Subcutaneous adipose tissue (tissue), 4 donors: ENCODE measurements around the gene AMBRA1. TPM values are rescaled to one million over a fixed set of nuclear protein-coding genes. Genes with fewer than 3 reads are reported as not detected.

ENCODE experiments used
- total RNA-seq, 4 donors: library from RNA; depleted of rRNA; stranded (reverse); fragments of >200 nt; gene quantifications; one replicate each; pipeline ENCODE4 v1.1.0, GENCODE V29; 2016
- TF ChIP-seq, protein P1 (sequence below): fragments of 450-650 bp; IDR thresholded peaks from one replicate; pipeline ENCODE4 v1.5.1; 2016; ENCODE audit warnings: low read depth, mild to moderate bottlenecking, control low read depth, antibody characterized with exemption, moderate library complexity

Gene AMBRA1
- total RNA-seq, 4 donors from 2014 or later: 17.1 to 39.4 (median 23.5) TPM

DNA sequence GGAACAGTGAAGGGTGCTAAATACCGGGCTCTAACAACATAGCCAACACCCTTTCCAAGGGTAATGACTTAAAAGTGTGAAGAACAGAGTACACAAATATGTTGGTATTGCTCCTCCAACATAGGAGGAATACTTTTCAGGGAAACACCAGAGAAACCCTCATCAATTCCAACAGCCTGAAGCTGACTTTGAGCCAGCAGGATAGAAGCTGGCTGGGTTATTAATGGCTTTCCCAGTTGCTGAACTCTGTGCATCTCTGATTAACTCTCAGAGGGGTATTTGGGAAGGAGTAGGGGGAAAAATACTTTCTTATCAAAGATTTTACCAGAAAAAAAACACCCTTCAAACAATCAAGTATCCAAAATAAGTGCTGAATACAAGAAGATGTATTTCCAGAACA is 95.6 kb downstream of the AMBRA1 start:
- TF ChIP-seq, protein P1, sequence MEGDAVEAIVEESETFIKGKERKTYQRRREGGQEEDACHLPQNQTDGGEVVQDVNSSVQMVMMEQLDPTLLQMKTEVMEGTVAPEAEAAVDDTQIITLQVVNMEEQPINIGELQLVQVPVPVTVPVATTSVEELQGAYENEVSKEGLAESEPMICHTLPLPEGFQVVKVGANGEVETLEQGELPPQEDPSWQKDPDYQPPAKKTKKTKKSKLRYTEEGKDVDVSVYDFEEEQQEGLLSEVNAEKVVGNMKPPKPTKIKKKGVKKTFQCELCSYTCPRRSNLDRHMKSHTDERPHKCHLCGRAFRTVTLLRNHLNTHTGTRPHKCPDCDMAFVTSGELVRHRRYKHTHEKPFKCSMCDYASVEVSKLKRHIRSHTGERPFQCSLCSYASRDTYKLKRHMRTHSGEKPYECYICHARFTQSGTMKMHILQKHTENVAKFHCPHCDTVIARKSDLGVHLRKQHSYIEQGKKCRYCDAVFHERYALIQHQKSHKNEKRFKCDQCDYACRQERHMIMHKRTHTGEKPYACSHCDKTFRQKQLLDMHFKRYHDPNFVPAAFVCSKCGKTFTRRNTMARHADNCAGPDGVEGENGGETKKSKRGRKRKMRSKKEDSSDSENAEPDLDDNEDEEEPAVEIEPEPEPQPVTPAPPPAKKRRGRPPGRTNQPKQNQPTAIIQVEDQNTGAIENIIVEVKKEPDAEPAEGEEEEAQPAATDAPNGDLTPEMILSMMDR: no peak

DNA sequence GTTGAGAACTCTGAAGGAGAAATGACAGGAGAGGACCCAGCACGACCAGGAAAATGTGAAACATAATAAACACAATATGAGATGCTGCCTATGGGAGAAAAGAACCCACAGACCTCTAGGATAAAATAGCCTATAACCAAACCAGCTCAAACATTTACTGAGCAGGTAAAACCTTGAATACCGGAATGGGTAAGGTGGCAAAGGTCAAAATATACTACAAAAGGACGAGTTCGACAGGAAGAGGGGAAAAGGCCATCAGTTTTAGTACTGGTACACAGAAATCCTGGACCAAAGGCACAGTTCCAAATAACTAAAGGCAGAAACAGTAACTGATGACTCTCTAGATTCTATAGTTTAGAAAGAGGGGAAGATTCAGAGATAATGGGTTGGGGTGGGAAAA is 96.3 kb downstream of the AMBRA1 start:
- TF ChIP-seq, protein P1: no peak

DNA sequence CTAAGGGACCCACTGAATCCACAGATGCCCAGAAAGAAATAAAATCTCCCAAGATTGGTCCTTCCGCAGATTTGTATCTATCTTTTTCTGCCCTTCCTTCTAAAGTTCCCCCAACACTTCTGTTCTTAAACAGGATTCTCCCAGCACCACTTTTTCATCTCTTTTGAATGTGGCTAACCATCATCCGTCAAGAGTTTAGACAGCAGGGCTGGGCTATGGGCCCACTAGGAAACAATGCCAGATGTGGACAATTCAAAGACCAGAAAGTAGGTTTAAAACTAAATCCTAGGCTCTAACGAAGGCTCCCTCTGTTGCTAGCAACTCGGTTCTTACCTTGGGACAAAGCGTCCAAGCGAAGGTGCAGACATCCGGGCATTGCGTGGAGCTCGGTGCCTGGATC is 100.0 kb downstream of the AMBRA1 start:
- TF ChIP-seq, protein P1: no peak

DNA sequence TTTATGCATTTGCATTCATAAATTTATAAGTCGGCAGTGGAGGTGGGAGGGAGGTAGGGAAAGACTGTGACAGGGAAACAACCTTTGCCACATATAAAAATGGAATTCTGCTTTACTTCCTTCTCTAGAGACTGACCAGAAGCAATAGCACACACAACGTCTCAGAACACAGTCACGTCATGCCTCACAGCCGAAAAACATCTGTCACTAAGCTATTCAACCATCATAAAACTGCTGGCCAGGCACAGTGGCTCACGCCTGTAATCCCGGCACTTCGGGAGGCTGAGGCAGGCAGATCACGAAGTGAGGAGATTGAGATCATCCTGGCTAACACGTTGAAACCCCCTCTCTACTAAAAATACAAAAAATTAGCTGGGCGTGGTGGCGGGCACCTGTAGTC is 101.3 kb downstream of the AMBRA1 start:
- TF ChIP-seq, protein P1: no peak

DNA sequence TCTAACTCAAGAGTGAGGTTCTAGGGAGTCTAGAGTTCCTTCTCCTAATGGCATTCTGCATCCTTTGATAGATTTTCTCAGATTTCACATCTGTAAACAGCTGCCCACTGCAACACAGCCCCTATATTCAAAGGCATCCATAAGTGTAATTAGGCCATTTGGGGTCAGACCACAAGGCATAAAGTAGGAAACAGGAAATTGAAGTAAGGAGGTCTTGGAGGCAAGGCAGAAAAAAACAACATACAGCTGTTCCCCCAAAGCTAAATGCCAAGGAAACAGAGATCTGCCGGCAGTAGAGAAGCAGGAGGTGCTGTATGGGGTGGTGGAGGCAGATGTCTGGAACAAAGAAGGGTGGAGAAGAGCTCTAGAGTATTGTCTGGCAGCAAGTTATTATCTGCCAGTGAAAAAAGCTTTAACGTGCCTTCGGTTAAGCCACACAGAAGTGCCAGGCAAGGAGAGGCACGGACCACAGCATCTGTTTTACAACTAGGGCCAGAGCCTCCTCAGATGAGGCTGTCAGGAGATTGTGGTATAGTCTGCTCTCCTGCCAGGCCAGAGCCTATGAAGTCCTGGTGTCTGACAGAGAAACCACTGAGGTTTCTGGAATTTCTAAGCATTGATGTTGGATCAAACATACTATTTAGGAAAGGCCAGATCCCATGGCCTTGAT is 102.0 kb downstream of the AMBRA1 start:
- TF ChIP-seq, protein P1: no peak

DNA sequence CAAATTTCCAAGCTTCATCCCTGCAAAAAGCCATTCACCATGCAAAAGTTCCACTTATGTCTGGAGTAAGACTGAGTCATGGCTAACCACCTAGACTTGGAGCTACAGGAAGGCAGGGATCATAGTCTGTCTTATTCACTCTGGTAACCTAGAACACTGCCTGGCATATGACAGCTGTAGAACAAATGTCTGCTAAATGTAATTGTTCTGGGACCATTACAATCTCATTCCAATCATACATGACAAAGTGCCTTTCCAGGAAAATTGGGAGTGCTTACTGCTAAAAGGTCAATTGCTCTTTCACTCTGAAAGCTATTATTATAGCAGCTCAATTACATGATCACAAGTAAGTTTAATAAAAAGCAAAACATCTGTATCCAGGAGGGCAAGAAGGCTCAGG is 103.2 kb downstream of the AMBRA1 start:
- TF ChIP-seq, protein P1: no peak

DNA sequence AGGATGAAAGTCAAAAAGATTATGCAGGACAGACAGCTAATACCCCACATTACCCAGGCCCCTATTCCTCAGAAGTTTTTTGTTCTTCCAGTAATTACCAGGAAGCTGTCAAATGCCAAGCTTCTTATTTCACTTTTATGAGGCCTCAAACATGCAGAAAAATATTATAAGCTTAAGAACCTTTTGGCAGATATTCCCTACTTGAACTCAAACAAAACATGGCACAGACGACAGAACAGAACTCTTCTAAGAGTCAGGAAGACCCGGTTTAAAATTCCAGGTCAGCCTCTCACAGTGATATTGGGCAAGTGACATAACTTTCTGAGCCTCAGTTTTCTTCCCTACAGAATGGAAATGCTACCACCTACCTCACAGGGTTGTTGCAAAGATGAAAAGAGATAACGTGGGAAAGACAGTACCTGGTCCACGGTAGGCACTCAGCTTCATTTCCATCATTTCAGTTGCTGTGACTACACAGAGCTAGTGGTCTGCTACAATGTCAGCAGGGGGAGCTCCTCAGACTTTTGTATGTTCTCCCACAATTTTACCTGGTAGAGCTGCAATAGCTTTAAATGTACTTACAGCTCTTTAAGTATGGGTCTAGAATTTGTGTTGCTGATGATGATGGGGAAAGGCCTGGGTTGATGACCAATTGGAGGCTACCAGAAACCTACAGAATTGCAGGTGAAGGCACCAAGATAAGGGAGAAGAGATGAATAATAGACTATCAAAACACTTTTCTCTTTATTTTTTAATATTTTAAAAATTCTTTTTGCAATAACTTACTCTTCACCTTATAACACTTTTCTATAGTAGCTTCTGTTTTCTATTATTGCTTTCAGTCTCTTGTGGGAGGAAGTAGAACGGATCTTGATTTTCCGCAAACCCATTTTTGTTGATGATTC is 103.9 kb downstream of the AMBRA1 start:
- TF ChIP-seq, protein P1: no peak
